ENCODE measurements around the gene NPHP4.

Gene NPHP4

GRCh38 chr1:5908461-5909375 lies 83.5 kb downstream of the NPHP4 start:
- DNase-seq, result no peak

- DNase-seq, result no peak
Measured at GRCh38 chr1:5907966-5908365, 84.3 kb downstream of the NPHP4 start.

DNA sequence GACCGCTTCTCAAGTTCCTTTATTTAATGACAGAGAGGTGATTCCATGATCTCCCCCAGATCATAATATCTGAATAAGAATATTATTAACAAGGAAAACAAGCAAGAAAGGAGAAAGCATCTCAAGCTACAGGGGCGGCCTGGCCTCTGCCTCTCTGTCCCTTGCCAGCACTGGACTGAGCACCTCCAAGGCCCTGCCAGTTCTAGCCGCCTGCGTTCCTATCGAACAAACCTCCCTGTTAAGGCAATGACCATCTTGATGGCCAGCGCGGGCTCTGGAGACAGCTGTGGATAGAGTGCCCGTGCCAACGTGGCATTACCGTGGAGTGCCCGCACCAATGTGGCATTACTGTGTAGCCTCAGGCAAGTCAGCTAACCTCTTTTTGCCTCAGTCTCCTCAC lies 84.8 kb downstream of the NPHP4 start:
- DNase-seq, result no peak

GRCh38 chr1:5906966-5907365 lies 85.3 kb downstream of the NPHP4 start:
- DNase-seq, result no peak

DNA sequence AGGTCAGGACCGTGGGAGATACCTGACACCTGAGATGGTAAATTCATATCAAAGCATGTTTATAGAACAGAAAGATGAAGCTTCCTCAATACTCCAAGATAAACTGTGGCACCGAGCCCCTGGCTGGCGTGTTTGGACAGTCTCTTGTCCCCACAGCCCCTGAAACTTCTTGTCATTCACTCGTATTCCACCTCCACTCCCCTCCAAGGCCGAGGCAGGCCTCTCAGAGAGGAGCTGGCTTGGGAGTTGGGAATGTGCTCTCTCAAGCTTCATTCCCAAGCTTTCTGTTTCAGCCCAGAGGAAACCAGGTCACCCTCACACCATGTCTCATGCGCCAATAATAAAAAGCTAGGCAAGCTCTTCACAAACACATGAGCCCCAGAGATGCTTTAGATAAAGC lies 86.1 kb downstream of the NPHP4 start:
- DNase-seq, result no peak

DNA sequence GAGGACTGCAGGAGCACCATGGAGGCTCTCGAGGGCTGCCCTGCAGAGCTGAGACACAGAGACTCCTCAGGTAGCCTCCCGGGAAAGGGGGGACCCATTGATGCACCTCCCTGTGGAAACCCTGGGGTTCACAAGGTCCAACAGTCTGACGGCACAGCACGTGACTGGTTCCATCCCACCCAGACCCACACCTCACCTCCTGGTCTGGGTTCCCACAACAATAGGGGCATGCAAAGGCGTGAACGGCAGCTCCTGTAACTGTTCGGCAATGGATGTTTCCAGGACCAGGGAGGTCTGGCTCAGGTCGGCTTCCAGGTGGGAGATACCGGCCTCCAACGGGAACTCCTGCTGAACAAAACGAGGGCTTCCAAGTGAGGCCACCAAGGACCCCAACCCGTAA lies 86.8 kb downstream of the NPHP4 start:
- DNase-seq, result no peak

DNA sequence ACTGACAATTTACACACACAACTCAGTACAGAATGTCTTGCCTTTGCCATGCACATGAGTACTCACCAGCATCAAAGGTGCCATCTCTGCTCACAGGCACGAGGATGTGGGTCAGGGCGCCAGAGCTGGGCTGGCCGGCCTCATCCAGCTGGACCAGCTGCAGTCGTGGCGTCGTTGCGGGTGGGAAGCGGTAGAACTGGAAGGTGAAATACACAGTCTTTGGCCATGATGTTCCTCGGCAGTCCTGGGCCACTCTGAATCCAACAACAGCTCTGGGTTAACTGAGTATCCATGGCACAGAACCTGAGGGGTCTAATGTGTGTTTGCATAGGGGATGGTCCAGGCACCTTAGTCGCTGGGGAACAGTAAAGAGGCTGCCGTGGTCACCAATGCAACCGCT lies 87.7 kb downstream of the NPHP4 start:
- DNase-seq, result no peak

DNA sequence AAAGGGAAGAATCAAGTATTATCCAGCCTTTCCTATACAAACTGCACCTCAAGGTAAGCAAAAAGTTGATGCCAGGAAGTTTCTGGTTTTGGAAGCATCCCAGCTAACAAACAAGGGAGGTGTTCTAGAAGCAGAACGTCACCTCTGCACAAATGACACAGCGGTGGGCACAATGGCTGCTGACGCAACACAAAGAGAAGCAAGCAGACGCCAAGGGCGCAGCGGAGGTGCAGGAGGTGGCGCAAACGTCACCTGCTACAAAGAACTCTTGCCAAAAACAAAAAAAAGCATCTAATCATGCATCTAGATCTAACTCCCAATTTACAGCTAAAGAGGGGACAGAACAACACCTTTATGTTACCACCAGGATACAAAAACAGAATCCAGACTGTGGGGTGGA lies 88.5 kb downstream of the NPHP4 start:
- no peak for DNase-seq

- no peak for DNase-seq
Measured at GRCh38 chr1:5903031-5903430, 89.2 kb downstream of the NPHP4 start.

GRCh38 chr1:5901841-5902240 lies 90.4 kb downstream of the NPHP4 start:
- DNase-seq, result no peak

GRCh38 chr1:5901150-5901549 lies 91.1 kb downstream of the NPHP4 start:
- DNase-seq, result no peak

GRCh38 chr1:5898266-5898665 lies 94.0 kb downstream of the NPHP4 start:
- DNase-seq, result no peak

DNA sequence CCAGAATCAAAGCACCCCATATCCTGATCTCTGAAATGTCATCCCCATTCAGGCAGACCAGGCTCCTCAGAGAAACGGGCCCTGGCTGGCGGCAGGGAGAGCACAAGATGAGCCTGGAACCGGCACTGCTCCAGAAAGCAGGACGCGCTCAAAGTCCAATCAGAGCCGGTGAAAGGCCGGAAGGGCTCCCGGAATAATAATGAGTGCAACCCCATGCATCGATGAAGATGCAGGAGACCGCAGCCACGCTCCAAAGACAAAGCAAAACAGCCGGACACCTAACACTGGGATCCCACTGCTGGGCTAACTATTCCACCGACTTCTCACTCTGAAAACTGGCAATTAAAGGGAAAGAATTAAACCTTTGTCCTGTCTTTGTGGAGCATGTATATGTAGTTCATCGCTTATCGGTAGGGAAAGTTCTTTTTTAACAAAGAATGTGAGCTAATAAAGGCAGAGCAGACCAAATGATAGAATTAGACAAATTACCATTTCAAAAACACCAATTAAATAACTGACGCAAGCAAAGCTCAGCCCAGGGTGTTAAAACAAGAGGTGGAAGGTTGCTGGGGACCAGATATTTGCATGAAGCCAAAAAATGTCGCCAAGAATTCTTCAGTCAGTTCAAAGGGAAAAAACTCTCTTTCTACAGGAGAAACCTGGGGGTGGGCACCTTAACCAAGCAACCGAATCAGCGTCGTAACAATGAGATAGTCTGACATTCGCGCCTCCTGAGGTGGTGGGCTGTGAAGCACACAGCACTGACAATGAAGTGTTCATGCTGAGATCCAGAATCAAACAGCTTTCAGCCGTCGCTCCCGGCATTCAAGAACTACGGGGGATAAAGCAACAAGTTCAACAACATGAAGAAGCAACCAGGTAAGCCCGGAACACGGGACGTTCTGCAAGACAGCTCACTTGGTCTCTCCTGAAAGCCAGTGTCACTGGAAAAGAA lies 95.2 kb downstream of the NPHP4 start:
- DNase-seq, result no peak

DNA sequence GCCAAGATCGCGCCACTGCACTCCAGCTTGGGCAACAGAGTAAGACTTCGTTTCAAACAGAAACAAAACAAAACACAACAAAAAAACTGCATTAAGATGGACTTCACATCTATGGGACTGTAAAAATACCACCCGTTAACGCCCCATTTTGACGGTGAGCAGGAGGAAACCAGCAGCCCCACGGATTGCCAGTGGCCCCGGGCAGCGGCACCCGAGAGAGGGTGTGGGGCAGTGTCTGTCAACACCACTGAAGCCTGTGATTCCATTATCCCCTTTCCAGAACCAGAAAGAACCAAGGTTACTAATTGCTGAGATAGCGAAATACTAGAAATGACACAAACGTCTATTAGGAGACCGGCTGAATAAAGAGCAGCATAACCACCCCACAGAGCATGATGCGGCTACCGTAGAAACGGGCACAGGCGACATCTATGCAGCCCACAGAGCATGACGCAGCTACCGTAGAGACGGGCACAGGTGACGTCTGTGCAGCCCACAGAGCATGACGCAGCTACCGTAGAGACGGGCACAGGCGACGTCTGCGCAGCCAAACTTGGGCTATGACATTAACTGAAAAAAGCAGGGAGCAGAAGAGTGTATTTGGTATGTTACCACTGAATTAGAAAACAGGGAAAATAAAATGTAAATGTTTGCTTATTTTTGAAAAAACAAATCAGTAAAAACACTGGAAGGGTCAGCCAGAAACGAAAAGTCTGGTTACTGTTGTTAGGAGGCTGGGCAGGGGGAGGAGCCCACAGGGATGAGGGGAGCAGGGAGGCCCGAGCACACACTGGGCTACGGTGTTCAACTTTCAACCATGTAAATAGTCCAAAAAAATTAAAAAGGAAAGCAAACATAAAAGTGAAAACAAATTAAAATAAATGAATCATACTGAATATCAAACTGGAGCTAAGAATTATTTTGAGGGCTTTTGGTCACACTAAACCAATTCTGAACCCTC lies 96.5 kb downstream of the NPHP4 start:
- no peak for DNase-seq

GRCh38 chr1:5893699-5894278 lies 98.4 kb downstream of the NPHP4 start:
- DNase-seq, result peak; percentile 6

GRCh38 chr1:5892329-5892728 lies 99.9 kb downstream of the NPHP4 start:
- DNase-seq, result no peak

GRCh38 chr1:5891736-5892135 lies 100.5 kb downstream of the NPHP4 start:
- DNase-seq, result no peak

- no peak for DNase-seq
Measured at GRCh38 chr1:5891137-5891536, 101.1 kb downstream of the NPHP4 start.

GRCh38 chr1:5890346-5891106 lies 101.7 kb downstream of the NPHP4 start:
- DNase-seq, result no peak

DNA sequence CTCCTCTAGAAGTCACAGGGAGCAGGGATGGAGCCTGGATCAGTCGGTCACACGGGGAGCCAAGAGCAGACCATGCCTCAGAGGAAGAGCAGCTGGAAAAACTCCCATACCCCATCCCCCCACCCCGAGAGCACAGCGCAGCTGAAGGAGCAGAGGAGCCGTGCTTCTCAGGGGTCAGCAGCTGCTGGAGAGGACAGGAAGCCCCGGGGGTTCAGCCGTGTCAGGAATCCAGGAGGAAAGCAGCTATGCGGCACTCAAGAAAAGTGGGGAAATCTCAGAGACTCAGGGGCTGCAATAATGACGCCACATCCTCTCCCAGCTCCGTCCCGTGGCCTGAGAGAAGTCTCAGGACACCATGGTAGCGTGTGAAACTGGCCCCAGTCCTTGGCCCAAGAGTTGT lies 102.3 kb downstream of the NPHP4 start:
- no peak for DNase-seq

- no peak for DNase-seq
Measured at GRCh38 chr1:5889462-5889861, 102.8 kb downstream of the NPHP4 start.
